Thoracic aorta (tissue), 2 donors: Measurements from ENCODE around the gene ADAMTS2. TPM values are rescaled to one million over a fixed set of nuclear protein-coding genes. Genes with fewer than 3 reads are reported as not detected.

ENCODE experiments used
- ATAC-seq: fragments of 150-250 bp; one replicate; pipeline ENCODE4 v1.8.0; 2017; ENCODE audit warnings: low read depth; ENCODE audit not compliant: insufficient number of reproducible peaks, low FRiP score
- DNase-seq: peaks from one replicate; pipeline ENCODE4 v3.0.0-alpha.2; 2020; ENCODE audit warnings: low spot score
- H3K27ac ChIP-seq, 2 donors: fragments of 200-600 bp; sonication (generic); 1 replicate in 1 of 2; 2 replicates in 1 of 2; pipeline ENCODE4 v1.5.1; 2016; ENCODE audit warnings: mild to moderate bottlenecking in 2 of 2, moderate library complexity in 2 of 2
- H3K27me3 ChIP-seq: fragments of 200-600 bp; sonication (generic); replicated peaks from 2 replicates; pipeline ENCODE4 v1.6.0; 2016; ENCODE audit warnings: mild to moderate bottlenecking; ENCODE audit not compliant: insufficient read depth
- H3K36me3 ChIP-seq: fragments of 200-600 bp; sonication (generic); one replicate; pipeline ENCODE4 v1.5.1; 2016
- H3K4me1 ChIP-seq, 2 donors: fragments of 200-600 bp; sonication (generic); 1 replicate in 1 of 2; 2 replicates in 1 of 2; pipeline versions ENCODE4 v1.5.1 to v1.6.0; 2016; ENCODE audit warnings: low read depth in 2 of 2, mild to moderate bottlenecking in 1 of 2; ENCODE audit not compliant: control insufficient read depth in 1 of 2
- H3K4me3 ChIP-seq: fragments of 200-600 bp; sonication (generic); 2 replicates; pipeline ENCODE4 v1.5.1; 2016; ENCODE audit warnings: mild to moderate bottlenecking
- H3K9me3 ChIP-seq: fragments of 200-600 bp; sonication (generic); 2 replicates; pipeline ENCODE4 v1.5.1; 2016
- CTCF ChIP-seq: fragments of 200-600 bp; sonication (generic); IDR thresholded peaks from one replicate; pipeline ENCODE4 v1.5.1; 2019; ENCODE audit warnings: antibody characterized with exemption
- total RNA-seq, 2 donors: library from RNA; depleted of rRNA; stranded (reverse); fragments of >200 nt; gene quantifications; one replicate each; pipeline versions ENCODE4 v1.1.0 to v1.2.3, GENCODE V29; 2016

The ADAMTS2 gene
- total RNA-seq, 2 donors from 2014 or later: 34.4 to 60.7 TPM

- ATAC-seq (no peak), DNase-seq (no peak)
- Histone ChIP-seq H3K4me3 (peak overlapping the region; percentile 39), H3K36me3 (no peaks in the 10 kb centered on the region), H3K9me3 (no peaks in the 10 kb centered on the region), H3K4me1 (peaks cover 33 to 57% of the 10 kb centered on the region in 2 donors), H3K27ac (peak overlapping the region; percentile 62 to 75), H3K27me3 (no peaks in the 10 kb centered on the region)
- TF ChIP-seq CTCF: no peak
Measured at GRCh38 chr5:179266291-179267070, 78.8 kb downstream of the ADAMTS2 start.

GRCh38 chr5:179265514-179266290, 79.6 kb downstream of the ADAMTS2 start:
- Histone ChIP-seq H3K4me3 (peak overlapping the region; percentile 39), H3K36me3 (no peaks in the 10 kb centered on the region), H3K27me3 (no peaks in the 10 kb centered on the region), H3K9me3 (no peaks in the 10 kb centered on the region), H3K27ac (peak overlapping the region; percentile 62 to 75), H3K4me1 (peaks cover 28 to 49% of the 10 kb centered on the region in 2 donors)
- DNase-seq (peak; percentile 88), ATAC-seq (peak; percentile 90)
- TF ChIP-seq CTCF: no peak

GRCh38 chr5:179264783-179265513, 80.3 kb downstream of the ADAMTS2 start:
- ATAC-seq (no peak), DNase-seq (no peak)
- Histone ChIP-seq H3K9me3 (no peaks in the 10 kb centered on the region), H3K4me1 (peaks cover 24 to 41% of the 10 kb centered on the region in 2 donors), H3K27ac (peak overlapping the region; percentile 16 to 75), H3K4me3 (peak overlapping the region; percentile 39), H3K27me3 (no peaks in the 10 kb centered on the region), H3K36me3 (no peaks in the 10 kb centered on the region)
- no peak for TF ChIP-seq CTCF

GRCh38 chr5:179264053-179264782, 81.0 kb downstream of the ADAMTS2 start:
- H3K27me3 ChIP-seq: no peaks in the 10 kb centered on the region
- H3K27ac ChIP-seq: no peak overlapping the region
- no peaks in the 10 kb centered on the region for H3K36me3 ChIP-seq
- H3K4me3 ChIP-seq: no peak overlapping the region
- peaks cover 24 to 37% of the 10 kb centered on the region in 2 donors for H3K4me1 ChIP-seq
- H3K9me3 ChIP-seq: no peaks in the 10 kb centered on the region
- ATAC-seq (no peak), DNase-seq (no peak)
- TF ChIP-seq CTCF: no peak
